Stimulated activated CD4-positive, alpha-beta T cell treated with anti-CD3 and anti-CD28 coated beads, Interleukin-4, amount 100 ng/mL, for 1 hour (primary cell): ENCODE measurements around the gene LEP.

Experiments
- DNase-seq: peaks from one replicate; pipeline ENCODE4 v3.0.0-alpha.2; 2020

LEP gene

GRCh38 chr7:128240696-128241386 lies at the start of gene LEP:
Gene LEP (plus strand): TSS chr7:128241278. CDS start chr7:128252019, 10,741 bp downstream.
- no peak for DNase-seq

DNA sequence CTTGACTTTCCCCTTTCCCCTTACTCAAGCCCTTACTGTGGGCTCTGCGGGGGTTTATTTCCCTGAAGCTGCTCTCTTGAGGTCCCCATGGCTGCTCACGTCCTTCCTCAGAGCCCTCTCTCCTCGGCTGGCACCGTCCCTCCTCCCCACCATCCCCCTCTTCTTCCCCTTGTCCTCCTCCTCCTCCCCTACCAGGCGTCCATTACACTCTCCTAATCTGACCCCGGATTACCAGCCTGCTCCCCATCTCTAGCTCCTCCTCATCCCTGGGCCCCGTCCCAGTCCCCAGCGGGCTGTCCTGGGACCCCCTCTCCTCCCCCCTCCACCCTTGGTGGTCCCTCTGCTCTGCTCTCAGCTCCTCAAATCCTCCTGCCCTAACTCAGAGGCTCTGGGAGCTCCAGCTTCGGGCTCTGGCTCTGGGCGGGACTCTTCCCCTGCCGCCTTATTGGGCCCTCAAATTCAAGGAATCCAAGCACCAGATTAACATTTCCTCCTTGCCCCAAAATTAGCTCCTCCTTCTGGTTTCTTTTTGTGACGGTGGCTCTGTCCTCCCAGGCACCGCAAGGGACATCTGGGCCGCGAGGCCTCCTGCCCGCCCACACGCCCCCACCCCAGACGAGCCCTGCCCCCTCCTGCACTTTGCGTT lies 48.5 kb upstream of the LEP start:
- no peak for DNase-seq

DNA sequence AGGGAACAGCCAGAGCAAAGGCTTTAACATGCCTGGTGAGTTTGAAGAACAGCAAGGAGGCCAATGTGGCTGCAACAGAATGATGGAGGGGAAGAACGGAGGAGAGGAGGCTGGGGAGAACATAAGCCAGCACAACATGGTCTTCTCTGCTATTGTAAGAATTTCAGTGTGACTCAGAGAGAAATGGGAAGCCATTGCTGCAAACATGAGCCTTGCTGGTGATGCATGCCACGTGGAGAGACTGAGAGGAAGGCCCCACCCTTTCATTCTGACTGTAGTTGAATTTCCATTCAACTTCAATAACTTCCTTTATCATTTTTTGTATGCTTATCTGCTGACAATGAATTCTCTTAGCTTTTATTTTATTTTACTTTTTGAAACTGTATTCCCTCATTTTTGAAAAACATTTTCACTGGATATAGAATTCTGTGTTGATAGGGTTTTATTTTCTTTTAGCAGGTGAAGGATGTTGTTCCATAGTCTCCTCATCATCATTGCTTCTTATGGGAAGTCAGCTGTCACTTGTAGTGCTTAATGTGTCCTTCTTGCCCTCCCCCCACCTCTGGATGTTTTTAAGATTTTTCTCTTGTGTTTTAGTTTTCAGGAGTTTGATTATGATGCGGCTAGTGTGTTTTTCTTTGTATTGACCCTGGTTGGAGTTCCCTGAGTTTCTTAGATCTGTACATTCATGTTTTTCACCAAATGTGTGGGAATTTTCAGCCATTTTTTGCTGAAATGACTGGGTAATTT lies 46.4 kb upstream of the LEP start:
- DNase-seq, result no peak

DNA sequence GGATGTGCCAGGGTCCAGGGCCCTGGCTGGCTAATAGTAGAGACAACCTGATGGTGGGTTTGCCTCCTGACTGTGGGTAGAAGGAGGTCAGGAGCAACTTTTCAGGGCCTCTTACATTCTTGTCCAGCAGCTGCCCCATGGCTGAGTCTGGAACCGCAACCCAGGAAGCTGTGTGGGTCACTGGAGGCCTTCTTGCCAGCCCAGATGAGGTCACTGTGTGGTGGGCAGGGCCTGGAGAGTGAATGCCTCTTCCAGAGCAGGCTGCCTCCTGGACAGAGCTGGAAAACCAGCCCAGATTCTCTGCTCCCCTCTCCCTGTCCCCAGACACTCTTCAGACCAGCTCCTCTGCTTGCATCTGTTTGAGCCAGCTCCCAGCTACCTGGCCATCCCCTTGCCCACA lies 43.5 kb upstream of the LEP start:
- no peak for DNase-seq

GRCh38 chr7:128197989-128198580 lies 43.0 kb upstream of the LEP start:
- DNase-seq, result no peak

GRCh38 chr7:128200376-128200775 lies 40.7 kb upstream of the LEP start:
- DNase-seq, result no peak

GRCh38 chr7:128201067-128201689 lies 39.9 kb upstream of the LEP start:
- no peak for DNase-seq

GRCh38 chr7:128201690-128202085 lies 39.4 kb upstream of the LEP start:
- DNase-seq, result no peak

DNA sequence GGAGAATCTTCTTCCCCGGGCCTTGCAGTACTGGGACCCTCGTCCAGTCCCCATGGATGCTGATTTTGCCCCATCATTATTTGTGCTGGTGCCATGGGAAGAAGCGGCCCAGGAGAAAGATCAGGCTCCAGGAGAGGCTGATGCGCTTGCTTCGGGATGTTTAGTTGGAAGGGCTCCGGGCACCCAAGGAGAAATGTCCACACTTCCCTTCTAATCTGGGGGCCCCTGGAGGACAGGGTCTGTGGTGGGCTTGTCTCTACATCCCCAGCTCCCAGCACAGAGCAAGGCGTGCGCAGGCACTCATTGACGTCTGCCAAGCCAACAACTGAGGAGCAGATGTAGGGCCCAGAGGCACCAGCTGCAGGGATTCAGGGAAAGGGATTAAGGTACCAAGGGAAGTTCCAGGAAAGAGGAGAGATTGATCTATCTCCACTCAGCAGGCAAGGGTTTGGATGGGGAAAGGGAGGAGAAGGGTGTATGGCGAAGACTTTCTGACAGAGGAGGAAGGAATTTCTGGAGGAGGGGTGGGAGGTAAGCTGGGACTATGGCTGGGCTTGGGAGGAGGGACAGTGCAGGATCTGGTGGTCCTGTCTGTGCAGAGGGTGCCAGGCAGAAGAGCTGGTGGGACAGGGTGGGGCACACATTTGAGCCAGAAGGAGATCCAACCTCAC lies 38.7 kb upstream of the LEP start:
- DNase-seq, result no peak

DNA sequence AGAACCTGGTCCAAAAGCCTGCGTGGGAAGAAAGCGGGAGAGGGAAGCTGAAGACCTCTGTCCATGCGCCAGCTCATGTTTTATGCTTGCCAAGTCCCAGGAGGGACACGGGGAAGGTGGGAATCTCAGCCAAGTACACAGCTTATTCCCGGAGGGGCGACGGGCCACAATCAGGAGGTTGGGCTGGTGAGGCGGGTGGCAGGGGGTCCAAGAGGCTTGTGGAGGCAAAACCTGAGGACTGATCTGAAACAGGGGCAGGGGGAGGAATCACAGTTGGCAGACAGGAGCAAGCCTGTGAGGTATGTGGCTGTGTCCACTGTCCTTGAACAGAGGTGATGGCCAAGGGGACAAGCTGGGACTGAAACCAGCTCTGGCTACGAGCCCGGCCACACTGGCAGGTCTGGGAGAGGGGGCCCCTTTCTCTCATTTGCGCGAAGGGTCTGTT lies 38.0 kb upstream of the LEP start:
- DNase-seq, result no peak

DNA sequence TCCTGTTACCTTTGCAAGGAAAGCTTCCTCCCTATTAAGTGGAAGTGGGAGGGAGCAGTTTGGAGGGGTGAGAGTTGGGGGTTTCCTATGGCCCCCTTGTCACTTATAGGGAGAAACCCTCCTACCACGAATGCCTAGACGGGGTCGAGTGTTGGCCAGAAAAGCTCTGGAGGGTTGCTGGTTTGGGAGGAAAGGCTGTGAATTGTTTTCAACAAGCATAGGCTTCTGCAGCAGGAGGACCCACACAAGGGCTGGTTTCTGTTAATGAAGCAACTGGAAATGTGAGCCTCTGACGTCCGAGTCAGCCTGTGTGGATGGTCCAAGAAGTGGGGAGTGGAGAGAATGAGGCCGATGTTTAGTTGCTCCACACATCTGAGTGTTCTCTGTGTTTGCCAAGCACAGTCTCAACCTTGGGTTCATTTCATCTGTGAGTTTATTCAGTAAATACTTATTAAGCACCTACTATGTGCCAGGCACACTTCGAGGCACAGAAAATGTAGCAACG lies 37.3 kb upstream of the LEP start:
- no peak for DNase-seq

GRCh38 chr7:128204455-128204854 lies 36.6 kb upstream of the LEP start:
- no peak for DNase-seq

GRCh38 chr7:128205068-128205467 lies 36.0 kb upstream of the LEP start:
- DNase-seq, result no peak

- no peak for DNase-seq
Observed at GRCh38 chr7:128206017-128206746, 34.9 kb upstream of the LEP start.

GRCh38 chr7:128206747-128207500 lies 34.2 kb upstream of the LEP start:
- no peak for DNase-seq

- no peak for DNase-seq
Observed at GRCh38 chr7:128207609-128208008, 33.5 kb upstream of the LEP start.

DNA sequence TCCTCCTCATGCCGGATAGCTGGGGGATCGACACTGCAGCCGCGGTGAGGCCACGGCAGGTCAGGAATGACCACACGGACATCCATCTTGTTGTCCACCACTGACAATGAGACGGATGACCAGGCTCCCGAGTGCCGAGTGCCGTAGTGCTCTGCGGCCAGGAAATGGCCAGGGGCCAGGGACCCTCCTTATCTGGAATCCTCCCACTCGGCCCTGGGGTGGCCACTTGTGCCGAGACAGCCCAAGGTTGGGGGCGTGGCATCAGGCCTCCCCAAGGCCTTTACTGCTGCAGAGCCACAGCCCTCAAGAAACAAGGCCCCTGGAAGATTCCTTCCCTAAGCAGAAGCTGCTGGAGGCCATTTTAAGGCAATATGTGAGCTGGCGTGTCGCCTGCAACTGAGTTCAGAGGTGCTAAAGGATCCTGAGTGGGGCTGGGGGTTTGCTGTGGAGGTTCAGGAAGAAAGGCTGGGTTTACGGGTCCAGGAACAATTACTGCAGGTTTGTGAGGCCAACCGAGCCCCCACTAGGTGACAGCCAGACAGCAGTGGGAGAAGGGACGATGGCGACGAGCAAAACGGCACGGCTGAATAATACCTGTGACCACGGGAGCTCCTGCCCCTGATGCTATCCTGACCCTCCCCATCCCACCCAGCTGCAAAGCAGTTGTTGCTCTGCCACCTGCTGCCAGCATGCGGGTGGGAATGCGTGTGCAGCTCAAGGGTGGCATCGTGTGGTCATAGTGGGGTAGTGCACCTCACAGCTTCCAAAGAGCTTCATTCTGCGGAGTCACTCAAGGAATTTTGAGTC lies 31.6 kb upstream of the LEP start:
- peak; percentile 64 for DNase-seq

GRCh38 chr7:128210036-128210347 lies 31.1 kb upstream of the LEP start:
- no peak for DNase-seq

DNA sequence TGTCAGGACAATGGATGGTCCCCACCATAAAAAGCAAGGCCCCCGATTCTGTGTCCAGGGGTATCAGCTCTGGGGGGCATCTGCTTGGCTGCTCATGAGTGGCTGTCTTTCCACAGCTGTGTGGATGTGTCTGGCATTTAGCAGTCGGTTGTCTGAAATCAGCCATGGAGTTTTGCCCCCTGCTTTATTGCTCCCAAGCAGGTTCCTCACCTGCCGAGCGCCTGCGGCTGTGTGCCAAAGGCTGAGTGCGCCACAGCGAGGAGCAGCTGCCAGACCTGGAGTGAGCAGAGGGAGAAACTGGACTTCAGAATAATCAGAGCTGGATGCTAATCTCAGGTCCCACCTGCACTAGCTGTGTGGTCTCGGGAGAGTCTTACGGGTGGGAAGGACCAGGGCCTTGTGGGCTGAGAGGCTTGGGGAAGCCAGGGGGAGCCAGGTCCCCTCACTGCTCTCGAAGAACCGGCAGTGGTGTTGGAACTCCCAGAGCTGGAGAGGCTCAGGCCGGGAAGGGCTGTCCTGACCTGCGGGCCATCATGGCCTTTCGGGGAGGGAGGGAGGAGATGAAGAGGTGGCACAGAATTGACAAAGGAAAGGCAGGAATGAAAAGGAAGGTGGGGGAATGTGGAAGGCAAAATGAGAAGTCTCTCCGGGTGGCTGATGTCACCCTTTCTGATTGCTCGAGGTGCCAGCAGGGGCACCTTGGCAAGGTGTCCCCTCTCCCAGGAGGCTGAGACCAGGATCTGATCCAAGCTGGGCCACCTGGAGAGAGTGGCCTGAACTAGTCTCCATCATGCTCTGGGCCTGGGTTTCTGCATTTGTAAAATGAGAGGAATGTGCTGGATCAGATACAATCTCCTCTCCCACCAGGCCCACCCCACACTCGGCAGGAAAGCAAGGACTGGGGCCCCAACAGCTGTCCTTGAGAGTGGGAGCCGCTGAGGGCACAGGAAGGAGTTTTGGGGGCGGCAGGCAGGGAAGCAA lies 30.2 kb upstream of the LEP start:
- DNase-seq, result no peak
